Neural crest cell (in vitro differentiated cells): ENCODE results near the gene ARHGDIG. TPM values are rescaled to one million over a fixed set of nuclear protein-coding genes. Genes with fewer than 3 reads are reported as not detected.

Experiments used
- DNase-seq: peaks from one replicate; pipeline ENCODE4 v3.0.0; 2021; ENCODE audit warnings: low read depth, mixed read lengths, low spot score
- H3K27ac Mint-ChIP-seq: one replicate; pipeline ENCODE4 v1.8.0; 2021; ENCODE audit warnings: mild to moderate bottlenecking, mixed read lengths; ENCODE audit not compliant: unreplicated experiment
- H3K27me3 Mint-ChIP-seq: 2 replicates; pipeline ENCODE4 v1.8.0; 2021; ENCODE audit warnings: low read depth, mild to moderate bottlenecking, mixed read lengths
- H3K36me3 Mint-ChIP-seq: 2 replicates; pipeline ENCODE4 v1.8.0; 2021; ENCODE audit warnings: low read depth, mild to moderate bottlenecking, mixed read lengths
- H3K4me1 Mint-ChIP-seq: 2 replicates; pipeline ENCODE4 v1.8.0; 2021; ENCODE audit warnings: mixed read lengths
- H3K4me3 Mint-ChIP-seq: one replicate; pipeline ENCODE4 v1.8.0; 2021; ENCODE audit warnings: mild to moderate bottlenecking, mixed read lengths
- H3K9me3 Mint-ChIP-seq: 2 replicates; pipeline ENCODE4 v1.8.0; 2021; ENCODE audit warnings: mixed read lengths
- total RNA-seq: library from RNA; stranded (reverse); gene quantifications from 2 replicates; pipeline ENCODE4 v1.2.1, GENCODE V29; 2021
- TF ChIP-seq, protein P1 (sequence below): fragments of 200-600 bp; sonication (generic); conservative IDR thresholded peaks from 2 replicates; pipeline ENCODE4 v1.5.0; 2021; ENCODE audit warnings: antibody characterized with exemption, mild to moderate bottlenecking

ARHGDIG gene
- total RNA-seq, 1 donor from 2014 or later = 3.0 TPM

DNA sequence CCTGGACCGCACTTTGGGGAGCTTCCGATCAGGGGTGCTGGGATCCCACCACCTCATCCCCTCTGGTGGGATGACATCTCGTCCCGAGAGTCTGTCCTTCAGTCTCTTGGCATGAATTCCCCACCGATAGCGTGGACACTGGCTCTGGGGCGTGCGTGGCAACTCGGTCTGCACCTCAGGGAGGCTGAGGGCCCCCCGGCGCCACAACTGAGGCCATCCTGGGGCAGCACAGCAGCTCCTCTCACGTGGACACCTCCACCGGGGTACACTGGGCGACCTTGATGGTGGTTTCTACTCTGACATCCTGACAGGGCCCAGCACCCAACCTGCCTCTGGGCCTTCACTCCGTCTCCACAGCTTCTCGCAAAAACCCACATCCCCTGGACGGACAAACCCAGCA lies 11.1 kb downstream of the ARHGDIG start:
- no peak for DNase-seq
- Mint-ChIP-seq H3K4me3 (no peak overlapping the region), H3K27ac (no peak overlapping the region), H3K4me1 (no peaks in the 10 kb centered on the region), H3K36me3 (peaks cover 3% of the 10 kb centered on the region), H3K9me3 (no peaks in the 10 kb centered on the region), H3K27me3 (no peaks in the 10 kb centered on the region)
- TF ChIP-seq, protein P1, sequence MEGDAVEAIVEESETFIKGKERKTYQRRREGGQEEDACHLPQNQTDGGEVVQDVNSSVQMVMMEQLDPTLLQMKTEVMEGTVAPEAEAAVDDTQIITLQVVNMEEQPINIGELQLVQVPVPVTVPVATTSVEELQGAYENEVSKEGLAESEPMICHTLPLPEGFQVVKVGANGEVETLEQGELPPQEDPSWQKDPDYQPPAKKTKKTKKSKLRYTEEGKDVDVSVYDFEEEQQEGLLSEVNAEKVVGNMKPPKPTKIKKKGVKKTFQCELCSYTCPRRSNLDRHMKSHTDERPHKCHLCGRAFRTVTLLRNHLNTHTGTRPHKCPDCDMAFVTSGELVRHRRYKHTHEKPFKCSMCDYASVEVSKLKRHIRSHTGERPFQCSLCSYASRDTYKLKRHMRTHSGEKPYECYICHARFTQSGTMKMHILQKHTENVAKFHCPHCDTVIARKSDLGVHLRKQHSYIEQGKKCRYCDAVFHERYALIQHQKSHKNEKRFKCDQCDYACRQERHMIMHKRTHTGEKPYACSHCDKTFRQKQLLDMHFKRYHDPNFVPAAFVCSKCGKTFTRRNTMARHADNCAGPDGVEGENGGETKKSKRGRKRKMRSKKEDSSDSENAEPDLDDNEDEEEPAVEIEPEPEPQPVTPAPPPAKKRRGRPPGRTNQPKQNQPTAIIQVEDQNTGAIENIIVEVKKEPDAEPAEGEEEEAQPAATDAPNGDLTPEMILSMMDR = no peak

GRCh38 chr16:293043-293775 lies 12.8 kb downstream of the ARHGDIG start:
- TF ChIP-seq, protein P1 = no peak
- Mint-ChIP-seq H3K27ac (no peak overlapping the region), H3K36me3 (no peaks in the 10 kb centered on the region), H3K9me3 (no peaks in the 10 kb centered on the region), H3K27me3 (no peaks in the 10 kb centered on the region), H3K4me1 (no peaks in the 10 kb centered on the region), H3K4me3 (no peak overlapping the region)
- no peak for DNase-seq

GRCh38 chr16:296276-296675 lies 15.9 kb downstream of the ARHGDIG start:
- H3K9me3 Mint-ChIP-seq = no peaks in the 10 kb centered on the region
- H3K36me3 Mint-ChIP-seq = no peaks in the 10 kb centered on the region
- no peaks in the 10 kb centered on the region for H3K4me1 Mint-ChIP-seq
- H3K27ac Mint-ChIP-seq = no peak overlapping the region
- H3K27me3 Mint-ChIP-seq = no peaks in the 10 kb centered on the region
- DNase-seq = no peak
- TF ChIP-seq, protein P1 = no peak
- no peak overlapping the region for H3K4me3 Mint-ChIP-seq

DNA sequence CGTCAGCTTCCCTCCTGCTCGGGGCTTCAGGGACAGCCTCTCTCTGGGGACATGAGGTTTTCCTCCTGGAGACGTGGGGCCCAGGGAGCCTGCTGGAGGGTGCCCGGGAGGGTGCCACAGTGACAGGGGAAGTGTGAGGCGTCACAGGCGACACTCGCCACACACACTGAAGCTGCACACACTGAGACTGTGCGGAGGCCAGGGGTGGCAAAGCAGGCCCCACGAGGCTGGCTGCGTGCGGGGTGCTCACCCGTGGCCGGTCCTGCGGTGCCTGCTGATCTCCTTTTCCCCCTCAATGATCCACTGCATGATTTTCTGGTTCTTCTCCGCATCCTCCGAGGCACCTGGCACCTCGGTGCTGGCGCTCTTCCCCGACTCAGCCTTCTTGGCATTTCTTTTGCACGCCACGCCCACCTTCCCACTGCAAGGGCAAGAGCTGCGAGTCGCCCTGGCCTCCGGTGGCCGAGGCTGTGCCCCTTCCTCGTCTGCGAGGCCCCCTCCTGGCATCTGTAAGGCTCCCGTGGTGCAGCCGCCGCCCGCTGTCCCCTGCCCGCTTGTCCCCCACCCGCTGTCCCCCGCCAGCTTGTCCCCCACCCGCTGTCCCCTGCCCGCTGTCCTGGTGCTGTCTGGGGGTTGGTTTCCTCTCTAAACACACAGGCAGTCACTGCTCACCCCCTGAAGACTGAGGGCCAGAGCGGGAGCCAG lies 16.6 kb downstream of the ARHGDIG start:
- H3K4me3 Mint-ChIP-seq = no peak overlapping the region
- no peaks in the 10 kb centered on the region for H3K36me3 Mint-ChIP-seq
- H3K9me3 Mint-ChIP-seq = no peaks in the 10 kb centered on the region
- no peak overlapping the region for H3K27ac Mint-ChIP-seq
- DNase-seq = no peak
- H3K4me1 Mint-ChIP-seq = no peaks in the 10 kb centered on the region
- TF ChIP-seq, protein P1 = no peak
- no peaks in the 10 kb centered on the region for H3K27me3 Mint-ChIP-seq

DNA sequence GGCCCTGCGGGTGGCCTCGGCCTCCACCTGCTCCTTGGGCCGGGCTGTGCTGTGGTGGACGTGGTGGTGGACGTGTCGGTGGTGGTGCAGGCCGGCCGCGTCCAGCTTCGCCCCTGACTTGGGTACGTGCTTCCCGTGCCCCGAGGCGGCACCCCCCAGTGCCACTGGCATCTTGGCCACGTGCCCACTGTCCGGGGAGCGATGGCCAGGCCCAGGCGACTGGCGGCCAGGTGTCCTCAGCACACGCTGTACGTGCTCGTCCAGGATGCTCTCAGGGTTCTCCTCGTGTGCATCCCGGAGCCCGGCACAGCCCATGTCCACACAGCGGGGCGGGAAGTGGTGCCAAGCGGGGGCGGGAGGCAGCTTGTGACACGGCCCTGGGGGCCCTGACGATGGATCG lies 17.4 kb downstream of the ARHGDIG start:
- H3K36me3 Mint-ChIP-seq = no peaks in the 10 kb centered on the region
- no peak overlapping the region for H3K4me3 Mint-ChIP-seq
- no peaks in the 10 kb centered on the region for H3K4me1 Mint-ChIP-seq
- no peak overlapping the region for H3K27ac Mint-ChIP-seq
- no peak for DNase-seq
- H3K9me3 Mint-ChIP-seq = no peaks in the 10 kb centered on the region
- no peaks in the 10 kb centered on the region for H3K27me3 Mint-ChIP-seq
- TF ChIP-seq, protein P1 = no peak
